B cell (primary cell): ENCODE measurements around the gene HJV.

Source experiments
- CTCF ChIP-seq: fragments of 200-600 bp; IDR thresholded peaks from one replicate; pipeline ENCODE4 v1.8.0; 2022; ENCODE audit warnings: antibody characterized with exemption, mild to moderate bottlenecking
- EZH2 ChIP-seq: IDR thresholded peaks from 2 replicates; pipeline ENCODE4 v1.6.1; 2012; ENCODE audit warnings: borderline replicate concordance, low read depth, mild to moderate bottlenecking, moderate library complexity, low read length; ENCODE audit not compliant: insufficient read depth, poor library complexity, severe bottlenecking

GRCh38 chr1:146049436-146049835 lies 27.9 kb upstream of the HJV start:
- TF ChIP-seq CTCF (no peak), EZH2 (no peak)
